ENCODE data around the gene MIPOL1.
"Not testable (repeated sequence)": the region's sequence is repeated elsewhere in the genome, so short reads cannot be mapped to it uniquely, and the experiment has no call there.

Gene MIPOL1

GRCh38 chr14:37406095-37406494 is 208.4 kb downstream of the MIPOL1 start:
- no peak for DNase-seq

DNA sequence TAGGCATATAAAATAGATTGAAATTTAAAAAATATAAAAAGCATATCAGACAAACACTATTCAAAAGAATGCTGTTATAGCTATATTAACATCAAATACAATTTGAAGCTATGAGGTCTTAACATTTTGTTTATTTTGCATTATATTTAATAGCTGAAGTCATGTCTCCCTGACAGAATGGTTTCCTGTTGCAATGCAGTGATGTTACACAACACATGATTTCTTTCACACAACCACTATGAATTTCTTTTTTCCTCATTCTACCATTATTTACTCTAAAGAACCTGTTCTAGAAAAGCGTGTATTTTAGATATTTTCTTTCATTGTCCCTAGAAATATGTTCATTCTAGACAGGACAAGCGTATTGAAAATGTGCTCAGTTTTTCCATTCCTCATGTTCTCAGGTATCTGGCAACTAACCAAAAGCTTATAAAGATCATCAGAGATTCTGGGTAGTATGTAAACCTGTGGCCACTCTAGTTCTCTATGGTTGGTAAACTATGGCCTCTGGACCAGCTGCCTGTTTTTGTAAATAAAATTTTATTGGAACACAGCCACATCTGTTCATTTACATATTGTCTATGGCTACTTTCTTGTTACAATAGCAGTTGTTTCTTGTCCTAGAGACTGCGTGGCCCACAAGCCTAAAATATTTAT is 213.5 kb downstream of the MIPOL1 start:
- DNase-seq: no peak

- no peak for DNase-seq
Measured at GRCh38 chr14:37413050-37413449, 215.3 kb downstream of the MIPOL1 start.

- DNase-seq: no peak
Measured at GRCh38 chr14:37413504-37414003, 215.8 kb downstream of the MIPOL1 start.

- DNase-seq: no peak
Measured at GRCh38 chr14:37416264-37416663, 218.5 kb downstream of the MIPOL1 start.

DNA sequence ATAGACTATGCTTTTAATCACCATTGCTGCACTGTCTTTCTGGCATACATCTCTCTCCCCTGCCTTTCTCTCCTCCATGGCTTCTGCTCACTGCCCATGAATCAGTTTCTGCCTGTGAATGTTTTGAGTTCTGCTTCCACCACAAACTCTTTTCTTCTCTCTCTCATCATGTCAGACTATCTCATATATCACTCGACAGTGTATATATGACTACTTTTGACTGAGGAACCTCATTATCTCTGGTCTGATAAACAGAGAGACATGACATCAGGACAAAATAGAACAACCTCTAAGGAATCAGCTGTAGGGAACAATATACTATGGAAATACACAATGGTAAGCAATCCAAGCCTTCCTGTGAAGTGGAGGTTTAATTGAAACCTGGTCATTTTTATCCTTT is 219.4 kb downstream of the MIPOL1 start:
- no peak for DNase-seq

DNA sequence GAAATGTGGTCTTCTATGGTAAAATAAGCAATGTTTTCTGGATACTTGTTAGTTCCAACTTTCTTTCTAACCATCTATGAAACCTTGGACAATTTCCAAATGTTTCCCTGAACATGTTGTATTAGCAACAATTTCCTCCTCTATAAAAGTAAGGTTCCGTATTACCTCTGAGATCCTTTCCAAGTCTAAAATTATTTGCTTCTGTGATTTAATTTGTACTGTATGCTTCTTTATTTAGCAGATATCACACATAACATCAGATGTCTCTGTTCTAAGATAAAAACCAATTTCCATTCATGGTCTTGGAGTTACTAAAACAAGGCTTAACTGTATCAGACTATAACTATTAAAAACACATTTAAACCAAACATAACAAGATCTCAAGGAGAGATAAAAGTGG is 220.1 kb downstream of the MIPOL1 start:
- DNase-seq: no peak

GRCh38 chr14:37420622-37421021 is 222.9 kb downstream of the MIPOL1 start:
- no peak for DNase-seq

DNA sequence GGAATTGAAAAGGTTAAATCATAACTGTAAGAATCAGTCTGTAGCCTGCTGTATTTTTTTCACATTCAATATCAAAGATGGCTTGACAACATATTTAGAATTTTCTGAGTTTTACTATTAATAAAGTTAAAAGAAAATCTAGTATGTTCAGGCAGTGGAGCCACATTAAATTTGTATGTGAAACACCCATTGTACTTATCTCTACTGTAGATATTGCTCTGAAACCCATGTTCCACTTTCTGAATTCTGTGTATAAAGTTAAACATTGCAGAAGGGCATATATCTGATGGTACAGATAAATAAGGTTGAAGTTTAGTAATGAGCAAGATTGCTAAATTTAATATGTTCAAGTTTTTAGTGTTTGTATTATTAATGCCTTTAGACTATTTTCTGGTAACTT is 224.6 kb downstream of the MIPOL1 start:
- DNase-seq: no peak

- DNase-seq: no peak
Measured at GRCh38 chr14:37422748-37423147, 225.0 kb downstream of the MIPOL1 start.

GRCh38 chr14:37428954-37429353 is 231.2 kb downstream of the MIPOL1 start:
- DNase-seq: no peak

GRCh38 chr14:37429618-37430017 is 231.9 kb downstream of the MIPOL1 start:
- no peak for DNase-seq

- DNase-seq: no peak
Measured at GRCh38 chr14:37434867-37435266, 237.1 kb downstream of the MIPOL1 start.

DNA sequence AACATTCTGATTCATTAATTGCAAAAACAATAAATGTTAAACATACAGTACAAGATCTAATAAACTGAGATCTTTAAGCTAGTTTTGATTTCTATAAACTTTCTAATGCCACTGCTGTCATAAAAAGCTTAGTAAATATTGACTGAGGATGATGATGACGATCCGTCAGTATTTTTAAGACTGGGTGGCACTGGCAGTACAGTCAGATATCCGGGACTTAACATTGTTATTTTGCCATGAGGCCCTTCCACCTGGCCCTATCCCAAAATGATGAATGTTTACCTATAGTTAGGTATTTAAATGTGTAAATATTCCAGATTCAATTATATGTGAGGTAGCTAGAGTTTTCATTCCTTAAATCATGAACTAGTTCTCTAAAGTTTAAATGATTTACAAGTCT is 238.8 kb downstream of the MIPOL1 start:
- no peak for DNase-seq

GRCh38 chr14:37437490-37437889 is 239.8 kb downstream of the MIPOL1 start:
- DNase-seq: no peak

GRCh38 chr14:37438444-37438843 is 240.7 kb downstream of the MIPOL1 start:
- DNase-seq: no peak

- no peak for DNase-seq
Measured at GRCh38 chr14:37443461-37443860, 245.7 kb downstream of the MIPOL1 start.

GRCh38 chr14:37447883-37448391 is 250.2 kb downstream of the MIPOL1 start:
- DNase-seq: no peak

DNA sequence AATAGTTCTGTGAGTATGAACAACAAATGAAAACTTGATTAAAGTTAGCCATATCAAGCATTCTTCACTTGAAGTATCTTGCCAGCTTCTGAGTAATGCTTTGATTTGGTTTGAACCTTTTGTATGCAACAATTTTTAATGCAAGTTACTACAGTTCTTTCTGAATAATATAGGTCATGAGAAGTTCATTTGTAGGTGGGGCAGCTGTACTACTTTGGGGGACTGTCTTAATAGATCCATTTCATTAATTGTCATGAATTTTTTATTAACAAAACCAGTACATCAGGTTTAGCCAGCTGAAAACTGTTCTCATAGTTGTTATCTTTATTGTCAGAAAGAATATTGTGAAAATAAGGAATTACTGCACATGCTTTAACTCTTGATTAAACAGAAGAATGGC is 254.6 kb downstream of the MIPOL1 start:
- no peak for DNase-seq

- DNase-seq: no peak
Measured at GRCh38 chr14:37453985-37454384, 256.2 kb downstream of the MIPOL1 start.

DNA sequence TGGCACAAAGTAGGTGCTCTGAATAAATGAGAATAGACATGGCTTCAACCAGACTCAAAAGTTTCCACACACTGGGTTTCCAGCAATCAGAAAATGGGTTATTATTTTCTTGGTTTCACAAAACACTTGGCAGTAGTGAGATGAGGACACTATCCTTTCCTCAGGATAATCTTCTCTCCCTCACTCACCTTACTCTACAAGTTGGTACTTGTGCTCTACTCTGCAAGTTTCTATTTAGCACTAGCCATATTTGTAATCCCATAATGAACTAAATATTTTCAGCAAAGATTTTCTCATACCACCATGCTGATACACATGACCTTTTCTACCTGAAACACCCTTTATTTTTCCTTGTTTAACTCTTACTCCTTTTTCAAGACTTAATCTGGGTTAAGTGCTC is 259.6 kb downstream of the MIPOL1 start:
- no peak for DNase-seq

GRCh38 chr14:37462426-37462825 is 264.7 kb downstream of the MIPOL1 start:
- DNase-seq: not testable (repeated sequence)

DNA sequence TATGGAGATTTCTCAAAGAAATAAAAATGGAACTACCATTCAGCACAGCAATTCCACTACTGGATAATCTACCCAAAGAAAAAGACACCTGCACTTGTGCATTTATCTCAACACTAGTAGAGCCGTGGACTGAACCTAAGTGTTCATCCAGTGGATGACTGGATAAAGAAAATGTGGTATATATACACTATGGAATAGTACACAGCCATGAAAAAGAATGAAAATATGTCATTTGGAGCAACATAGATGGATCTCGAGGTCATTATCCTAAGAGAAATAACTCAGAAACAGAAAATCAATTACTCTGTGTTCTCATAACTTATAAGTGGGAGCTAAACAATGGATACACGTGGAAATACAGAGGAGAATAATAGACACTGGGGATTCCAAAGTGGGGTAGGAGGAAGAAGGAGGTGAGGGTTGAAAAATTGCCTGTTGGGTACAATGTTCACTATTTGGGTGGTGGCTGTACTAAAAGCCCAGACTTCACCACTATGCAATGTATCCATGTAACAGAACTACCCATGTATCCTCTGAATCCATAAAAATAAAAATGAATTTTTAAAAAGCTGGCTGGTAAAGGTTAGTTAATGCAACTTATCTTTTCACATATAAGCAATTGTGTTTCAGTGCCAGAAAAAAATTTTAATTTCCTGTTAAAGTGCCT is 266.6 kb downstream of the MIPOL1 start:
- DNase-seq: no peak

- DNase-seq: no peak
Measured at GRCh38 chr14:37466003-37466622, 268.4 kb downstream of the MIPOL1 start.

All from MV-4-11 (cell line).